ENCODE measurements around the gene PICALM.
"Not testable (repeated sequence)": the region's sequence is repeated elsewhere in the genome, so short reads cannot be mapped to it uniquely, and the experiment has no call there.

Gene PICALM

DNA sequence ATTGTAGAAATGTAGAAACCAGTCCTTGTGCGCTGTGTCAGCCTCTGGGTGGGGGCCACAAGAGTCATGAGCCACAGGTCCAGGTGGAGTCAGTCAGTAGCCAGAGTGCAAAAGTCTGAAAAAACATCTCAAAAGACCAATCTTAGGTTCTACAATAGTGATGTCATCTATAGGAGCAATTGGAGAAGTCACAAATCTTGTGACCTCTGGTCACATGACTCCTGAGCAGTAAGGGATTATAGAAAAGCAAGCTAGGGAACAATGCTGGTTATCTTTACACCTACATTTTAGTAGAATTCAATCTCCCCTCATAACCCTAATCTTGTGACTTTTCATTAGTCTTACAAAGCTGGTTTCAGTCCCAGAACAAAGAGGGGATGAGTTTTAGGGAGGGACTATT is 131.0 kb downstream of the PICALM start:
- no peak for DNase-seq (ENCODE audit: low read depth)

DNA sequence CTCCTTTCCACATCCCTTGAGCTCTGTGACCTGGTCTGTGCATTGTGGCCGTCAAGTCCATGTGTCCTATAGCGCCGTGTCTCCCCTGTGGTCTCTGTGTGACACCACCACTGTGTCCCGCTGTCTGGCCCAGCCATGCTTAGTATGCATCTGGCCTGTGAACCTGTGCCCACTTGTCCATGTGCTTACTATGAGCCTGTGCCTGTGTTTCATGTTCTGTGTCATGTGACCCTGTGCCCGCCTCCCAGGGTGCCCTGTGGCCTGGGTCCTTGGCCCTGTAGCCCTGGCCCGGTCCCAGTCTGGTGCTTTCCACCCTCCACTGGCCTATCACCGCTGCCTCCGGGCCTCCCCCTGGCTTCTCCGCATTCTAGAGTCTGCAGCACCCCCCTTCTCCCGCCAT is 133.1 kb downstream of the PICALM start:
- no peak for DNase-seq (ENCODE audit: low read depth)

DNA sequence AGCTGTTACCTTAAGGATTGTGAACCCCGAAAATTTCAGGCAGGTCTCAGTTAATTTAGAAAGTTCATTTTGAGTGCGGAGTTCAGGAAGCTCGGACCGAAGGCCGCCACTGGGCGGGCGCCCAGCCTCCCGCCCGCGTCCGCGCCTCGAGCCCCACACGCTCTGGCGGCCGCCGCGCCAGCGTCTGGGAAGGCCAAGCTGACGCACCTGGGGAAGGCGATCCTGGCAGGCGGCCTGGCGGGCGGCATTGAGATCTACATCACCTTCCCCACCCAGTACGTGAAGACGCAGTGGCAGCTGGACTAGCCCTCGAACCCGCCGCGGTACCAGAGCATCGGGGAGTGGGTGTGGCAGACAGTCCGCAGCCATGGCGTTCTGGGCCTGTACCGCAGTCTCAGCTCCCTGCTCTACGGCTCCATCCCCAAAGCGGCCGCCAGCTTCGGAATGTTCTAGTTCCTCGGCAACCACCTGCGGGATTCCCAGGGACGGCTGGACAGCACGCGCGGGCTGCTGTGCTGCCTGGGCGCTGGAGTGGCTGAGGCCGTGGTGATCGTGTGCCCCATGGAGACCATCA is 134.2 kb downstream of the PICALM start:
- no peak for DNase-seq (ENCODE audit: low read depth)

DNA sequence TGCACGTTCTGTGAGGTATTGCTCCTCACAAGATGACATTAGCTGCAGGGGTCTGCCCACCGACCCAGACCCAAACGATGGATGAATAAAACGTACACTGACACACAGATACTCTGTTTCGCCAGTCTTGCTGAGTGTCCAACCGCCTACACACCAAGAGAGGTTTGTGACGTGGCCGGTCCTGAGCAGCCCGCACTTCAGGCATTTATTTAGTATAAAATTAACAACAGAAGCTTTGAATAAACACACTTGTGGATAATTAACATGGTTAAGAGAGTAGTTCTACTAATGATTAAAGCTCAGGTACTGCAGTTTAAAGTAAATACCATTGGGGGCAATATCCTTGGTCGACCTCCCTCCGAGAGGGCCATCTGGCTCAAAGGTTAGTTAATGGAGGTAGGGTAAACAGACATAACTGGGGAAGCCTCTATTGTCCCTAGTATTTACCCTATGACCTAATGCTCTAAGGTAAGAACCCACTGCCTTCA is 138.0 kb downstream of the PICALM start:
- no peak for DNase-seq (ENCODE audit: low read depth)

GRCh38 chr11:85926653-85927214 is 142.2 kb downstream of the PICALM start:
- not testable (repeated sequence) for DNase-seq (ENCODE audit: low read depth)

- no peak for DNase-seq (ENCODE audit: low read depth)
Observed at GRCh38 chr11:85923455-85923854, 145.4 kb downstream of the PICALM start.

DNA sequence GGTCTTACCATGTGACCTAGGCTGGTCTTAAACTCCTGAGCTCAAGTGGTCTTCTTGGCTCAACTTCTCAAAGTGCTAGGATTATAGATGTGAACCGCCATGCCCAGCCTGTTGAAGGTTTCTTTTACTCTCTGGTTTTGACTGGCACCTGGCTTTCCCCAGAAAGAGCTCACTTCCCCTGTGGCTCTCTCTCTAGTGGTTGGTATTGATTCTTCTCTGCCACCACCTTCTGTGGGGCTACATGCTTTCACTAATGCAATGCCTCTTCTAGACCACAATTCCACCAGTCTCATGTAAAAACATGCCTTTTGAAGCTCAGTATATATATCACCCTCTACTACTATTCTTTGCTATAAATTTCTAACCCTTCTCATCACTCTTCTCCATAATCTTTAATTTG is 146.5 kb downstream of the PICALM start:
- DNase-seq (ENCODE audit: low read depth) = no peak

DNA sequence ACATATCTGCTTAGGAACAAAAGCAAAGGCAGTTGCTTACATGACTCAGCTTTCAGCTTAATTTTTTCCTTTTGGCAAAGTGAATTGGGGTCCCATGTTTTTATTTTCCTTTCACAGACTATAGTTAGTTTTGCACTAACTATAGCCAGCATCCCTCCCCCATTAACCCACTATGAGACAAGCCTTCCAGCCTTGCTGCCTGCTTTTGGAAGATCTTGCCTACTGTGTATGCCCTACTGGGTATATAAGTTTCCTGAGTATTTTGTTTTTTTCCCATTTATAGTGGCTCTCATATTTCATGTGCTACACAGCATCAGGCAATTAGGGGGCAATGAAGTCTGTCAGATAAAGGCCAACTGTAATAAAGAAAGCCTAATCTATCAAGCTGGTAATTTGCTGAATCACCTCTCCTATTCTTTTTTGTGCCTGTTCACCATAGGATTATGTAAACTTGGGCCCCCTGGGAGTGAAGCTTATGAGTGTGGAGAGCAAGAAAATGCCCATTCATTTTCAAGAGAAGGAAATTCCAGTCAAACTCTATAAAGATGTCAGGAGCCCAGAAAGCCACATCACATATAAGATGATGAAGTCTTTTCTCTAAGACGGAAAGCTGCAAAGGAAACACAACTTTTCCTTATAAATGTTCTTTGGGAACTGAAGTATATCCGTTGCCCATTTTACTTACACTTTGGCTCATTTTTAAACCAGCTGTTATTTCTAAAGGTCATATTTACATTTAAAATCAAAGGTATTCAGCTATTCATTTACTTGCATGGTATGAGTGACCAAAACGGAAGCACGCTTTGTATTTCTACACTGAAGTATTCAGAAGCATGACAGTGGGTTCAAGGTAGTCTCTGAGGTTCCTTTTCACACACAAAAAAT is 149.7 kb downstream of the PICALM start:
- DNase-seq (ENCODE audit: low read depth) = no peak

- DNase-seq (ENCODE audit: low read depth) = no peak
Observed at GRCh38 chr11:85914425-85914824, 154.5 kb downstream of the PICALM start.

GRCh38 chr11:85913513-85913912 is 155.4 kb downstream of the PICALM start:
- DNase-seq (ENCODE audit: low read depth) = no peak

DNA sequence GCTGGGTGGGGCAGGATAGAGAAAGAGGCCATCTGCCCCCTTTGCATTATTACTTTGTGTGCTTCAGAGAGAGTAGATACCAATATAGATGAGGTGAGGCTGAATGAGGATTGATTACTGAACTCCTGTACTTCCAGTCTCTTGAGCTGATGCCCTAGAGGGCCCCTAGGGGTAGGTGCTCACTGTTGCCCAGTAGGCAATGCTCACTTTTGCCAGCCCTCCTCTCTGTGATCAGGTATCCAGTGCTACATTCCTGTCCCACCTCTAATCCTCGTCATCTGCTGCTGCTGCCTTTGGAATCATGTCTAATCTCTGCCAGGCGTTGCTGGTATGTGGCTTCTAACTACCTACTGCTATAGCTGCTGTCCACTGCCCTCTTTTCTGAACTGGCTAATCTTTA is 156.5 kb downstream of the PICALM start:
- no peak for DNase-seq (ENCODE audit: low read depth)

Measured in stimulated activated CD8-positive, alpha-beta memory T cell treated with anti-CD3 and anti-CD28 coated beads, Interleukin-7, amount 100 ng/mL, for 24 hours (primary cell).